ENCODE results near the gene EFNA5. TPM values are rescaled to one million over a fixed set of nuclear protein-coding genes. Genes with fewer than 3 reads are reported as not detected.

Gene EFNA5
- total RNA-seq, 1 experiment from 2014 or later, result 216 TPM

GRCh38 chr5:107557051-107557658, 113.6 kb downstream of the EFNA5 start:
- BruUV-seq (replicated peaks), result no TSS peak
- peaks cover 35% of the 10 kb centered on the region for H3K36me3 Mint-ChIP-seq (ENCODE audit: insufficient read depth, unreplicated experiment)
- no peaks in the 10 kb centered on the region for H3K27me3 Mint-ChIP-seq (ENCODE audit: unreplicated experiment)
- TF ChIP-seq CTCF (IDR thresholded peaks at IDR 0.05; ENCODE audit: unreplicated experiment), result no peak
- H3K27ac Mint-ChIP-seq (ENCODE audit: unreplicated experiment), result peak overlapping the region; percentile 80
- H3K9me3 Mint-ChIP-seq (ENCODE audit: low read depth, unreplicated experiment), result no peaks in the 10 kb centered on the region
- intact Hi-C loops (cut with micrococcal nuclease; ENCODE audit: unreplicated experiment), result loop anchor here (2.0 to 5.0 kb wide), 3 partner anchors 14 to 1190 kb away; partner anchors contain the start of gene FER
- peak; percentile 92 for DNase-seq
- CTCF ChIA-PET, result interaction anchor here (0.6 to 4.0 kb wide), 12 partner anchors 10 to 168 kb away, joined by 3 to 31 read pairs (median 4); no protein-coding TSS in a partner anchor
- H3K4me1 Mint-ChIP-seq (ENCODE audit: low read depth, unreplicated experiment), result peaks cover 87% of the 10 kb centered on the region
- H3K4me3 Mint-ChIP-seq (ENCODE audit: low read depth, unreplicated experiment), result peak overlapping the region; percentile 45

- Mint-ChIP-seq H3K4me3 (ENCODE audit: low read depth, unreplicated experiment) (peak overlapping the region; percentile 45), H3K4me1 (ENCODE audit: low read depth, unreplicated experiment) (peaks cover 86% of the 10 kb centered on the region), H3K27ac (ENCODE audit: unreplicated experiment) (peak overlapping the region; percentile 80), H3K9me3 (ENCODE audit: low read depth, unreplicated experiment) (no peaks in the 10 kb centered on the region), H3K27me3 (ENCODE audit: unreplicated experiment) (no peaks in the 10 kb centered on the region), H3K36me3 (ENCODE audit: insufficient read depth, unreplicated experiment) (peaks cover 32% of the 10 kb centered on the region)
- DNase-seq, result no peak
- CTCF ChIA-PET, result interaction anchor here (0.5 to 4.0 kb wide), 13 partner anchors 8 to 168 kb away, joined by 3 to 31 read pairs (median 4); no protein-coding TSS in a partner anchor
- TF ChIP-seq CTCF (IDR thresholded peaks at IDR 0.05; ENCODE audit: unreplicated experiment), result no peak
- intact Hi-C loops (cut with micrococcal nuclease; ENCODE audit: unreplicated experiment), result loop anchor here (2.0 to 5.0 kb wide), 3 partner anchors 14 to 1191 kb away; partner anchors contain the start of gene FER
- no TSS peak for BruUV-seq (replicated peaks)
These were observed 114.2 kb downstream of the EFNA5 start for GRCh38 chr5:107556575-107556974.

GRCh38 chr5:107555425-107556090, 115.2 kb downstream of the EFNA5 start:
- no peak for DNase-seq
- no TSS peak for BruUV-seq (replicated peaks)
- peaks cover 32% of the 10 kb centered on the region for H3K36me3 Mint-ChIP-seq (ENCODE audit: insufficient read depth, unreplicated experiment)
- TF ChIP-seq CTCF (IDR thresholded peaks at IDR 0.05; ENCODE audit: unreplicated experiment), result no peak
- intact Hi-C loops (cut with micrococcal nuclease; ENCODE audit: unreplicated experiment), result loop anchor here (2.0 to 5.0 kb wide), 3 partner anchors 15 to 1192 kb away; partner anchors contain the start of gene FER
- H3K27ac Mint-ChIP-seq (ENCODE audit: unreplicated experiment), result peak overlapping the region; percentile 22
- peaks cover 89% of the 10 kb centered on the region for H3K4me1 Mint-ChIP-seq (ENCODE audit: low read depth, unreplicated experiment)
- no peak overlapping the region for H3K4me3 Mint-ChIP-seq (ENCODE audit: low read depth, unreplicated experiment)
- H3K9me3 Mint-ChIP-seq (ENCODE audit: low read depth, unreplicated experiment), result no peaks in the 10 kb centered on the region
- CTCF ChIA-PET, result interaction anchor here (0.6 to 4.0 kb wide), 3 partner anchors 9 to 889 kb away, joined by 3 to 31 read pairs (median 4); no protein-coding TSS in a partner anchor
- H3K27me3 Mint-ChIP-seq (ENCODE audit: unreplicated experiment), result no peaks in the 10 kb centered on the region

GRCh38 chr5:107554776-107555424, 115.8 kb downstream of the EFNA5 start:
- H3K36me3 Mint-ChIP-seq (ENCODE audit: insufficient read depth, unreplicated experiment), result peaks cover 32% of the 10 kb centered on the region
- no peak for TF ChIP-seq CTCF (IDR thresholded peaks at IDR 0.05; ENCODE audit: unreplicated experiment)
- H3K27ac Mint-ChIP-seq (ENCODE audit: unreplicated experiment), result peak overlapping the region; percentile 47
- BruUV-seq (replicated peaks), result no TSS peak
- CTCF ChIA-PET, result interaction anchor here (4.0 kb wide), 1 partner anchor 17 kb away, joined by 31 read pairs; no protein-coding TSS in a partner anchor
- no peaks in the 10 kb centered on the region for H3K9me3 Mint-ChIP-seq (ENCODE audit: low read depth, unreplicated experiment)
- no peaks in the 10 kb centered on the region for H3K27me3 Mint-ChIP-seq (ENCODE audit: unreplicated experiment)
- H3K4me1 Mint-ChIP-seq (ENCODE audit: low read depth, unreplicated experiment), result peaks cover 82% of the 10 kb centered on the region
- H3K4me3 Mint-ChIP-seq (ENCODE audit: low read depth, unreplicated experiment), result no peak overlapping the region
- DNase-seq, result no peak
- intact Hi-C loops (cut with micrococcal nuclease; ENCODE audit: unreplicated experiment), result loop anchor here (5.0 kb wide), 2 partner anchors 168 to 1192 kb away; partner anchors contain the start of gene FER

Data from Calu3 (cell line).